ENCODE measurements around the gene ERP44. TPM values are rescaled to one million over a fixed set of nuclear protein-coding genes. Genes with fewer than 3 reads are reported as not detected.

ERP44 gene
- total RNA-seq, 3 donors from 2014 or later, result 15.7 to 17.8 (median 17.7) TPM

DNA sequence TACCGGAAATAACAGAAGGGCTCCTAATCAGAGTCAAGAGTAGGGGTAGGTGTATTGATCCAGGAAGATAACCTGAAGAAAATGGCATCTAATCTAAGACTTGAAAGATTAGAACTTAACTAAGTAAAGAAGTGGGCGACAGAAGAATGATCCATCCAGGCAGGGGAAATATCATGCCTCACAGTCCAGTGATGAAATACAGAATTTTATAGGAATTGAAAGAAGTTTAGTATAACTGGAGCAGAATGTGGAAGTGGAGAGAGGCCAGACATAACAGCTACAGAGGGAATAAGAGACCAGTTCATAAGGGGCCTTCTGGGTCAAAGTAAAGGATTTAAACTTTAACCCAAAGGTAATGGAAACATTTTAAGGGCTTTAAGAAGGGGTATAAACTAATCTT lies 42.2 kb downstream of the ERP44 start:
- peaks cover 6% of the 10 kb centered on the region for H3K36me3 ChIP-seq
- no peaks in the 10 kb centered on the region for H3K27me3 ChIP-seq
- DNase-seq (ENCODE audit: low spot score in 2 of 2), result no peak
- no peak overlapping the region for H3K27ac ChIP-seq
- no peak overlapping the region for H3K4me3 ChIP-seq
- H3K4me1 ChIP-seq, result no peaks in the 10 kb centered on the region
- intact Hi-C loops (cut with DNase I; ENCODE audit: low total_unique reads), result loop anchor here (5.0 kb wide), 1 partner anchor 1524 kb away; no protein-coding TSS in a partner anchor
- TF ChIP-seq POLR2A (IDR thresholded peaks at IDR 0.05), result no peak
- TF ChIP-seq POLR2AphosphoS5 (IDR thresholded peaks at IDR 0.05), result no peak
- TF ChIP-seq, protein P1, sequence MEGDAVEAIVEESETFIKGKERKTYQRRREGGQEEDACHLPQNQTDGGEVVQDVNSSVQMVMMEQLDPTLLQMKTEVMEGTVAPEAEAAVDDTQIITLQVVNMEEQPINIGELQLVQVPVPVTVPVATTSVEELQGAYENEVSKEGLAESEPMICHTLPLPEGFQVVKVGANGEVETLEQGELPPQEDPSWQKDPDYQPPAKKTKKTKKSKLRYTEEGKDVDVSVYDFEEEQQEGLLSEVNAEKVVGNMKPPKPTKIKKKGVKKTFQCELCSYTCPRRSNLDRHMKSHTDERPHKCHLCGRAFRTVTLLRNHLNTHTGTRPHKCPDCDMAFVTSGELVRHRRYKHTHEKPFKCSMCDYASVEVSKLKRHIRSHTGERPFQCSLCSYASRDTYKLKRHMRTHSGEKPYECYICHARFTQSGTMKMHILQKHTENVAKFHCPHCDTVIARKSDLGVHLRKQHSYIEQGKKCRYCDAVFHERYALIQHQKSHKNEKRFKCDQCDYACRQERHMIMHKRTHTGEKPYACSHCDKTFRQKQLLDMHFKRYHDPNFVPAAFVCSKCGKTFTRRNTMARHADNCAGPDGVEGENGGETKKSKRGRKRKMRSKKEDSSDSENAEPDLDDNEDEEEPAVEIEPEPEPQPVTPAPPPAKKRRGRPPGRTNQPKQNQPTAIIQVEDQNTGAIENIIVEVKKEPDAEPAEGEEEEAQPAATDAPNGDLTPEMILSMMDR (IDR thresholded peaks at IDR 0.05), result no peak
- H3K9me3 ChIP-seq, result no peaks in the 10 kb centered on the region

DNA sequence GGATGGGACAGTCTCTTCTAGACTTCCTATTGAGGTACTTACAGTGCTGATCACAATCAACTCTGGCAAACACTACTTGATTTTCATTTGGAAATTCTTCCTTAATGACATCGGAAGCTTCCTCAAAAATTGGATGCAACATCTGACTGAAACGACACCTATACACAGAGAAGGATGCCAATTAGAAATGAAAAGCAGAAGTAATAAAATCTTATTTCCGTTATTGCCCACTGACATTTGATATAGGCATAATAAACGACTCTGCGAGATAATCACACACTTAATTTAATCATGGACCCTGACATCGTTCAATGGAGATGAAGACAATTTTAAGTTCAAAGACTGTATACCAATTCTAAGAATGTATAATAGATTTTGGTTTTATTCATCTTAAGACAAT lies 46.4 kb downstream of the ERP44 start:
- no peaks in the 10 kb centered on the region for H3K36me3 ChIP-seq
- intact Hi-C loops (cut with DNase I; ENCODE audit: low total_unique reads), result no loop called here
- no peaks in the 10 kb centered on the region for H3K9me3 ChIP-seq
- no peaks in the 10 kb centered on the region for H3K27me3 ChIP-seq
- no peak for TF ChIP-seq POLR2AphosphoS5 (IDR thresholded peaks at IDR 0.05)
- TF ChIP-seq POLR2A (IDR thresholded peaks at IDR 0.05), result no peak
- TF ChIP-seq, protein P1 (IDR thresholded peaks at IDR 0.05), result no peak
- no peak overlapping the region for H3K4me3 ChIP-seq
- DNase-seq (ENCODE audit: low spot score in 2 of 2), result no peak
- no peak overlapping the region for H3K27ac ChIP-seq
- no peaks in the 10 kb centered on the region for H3K4me1 ChIP-seq

DNA sequence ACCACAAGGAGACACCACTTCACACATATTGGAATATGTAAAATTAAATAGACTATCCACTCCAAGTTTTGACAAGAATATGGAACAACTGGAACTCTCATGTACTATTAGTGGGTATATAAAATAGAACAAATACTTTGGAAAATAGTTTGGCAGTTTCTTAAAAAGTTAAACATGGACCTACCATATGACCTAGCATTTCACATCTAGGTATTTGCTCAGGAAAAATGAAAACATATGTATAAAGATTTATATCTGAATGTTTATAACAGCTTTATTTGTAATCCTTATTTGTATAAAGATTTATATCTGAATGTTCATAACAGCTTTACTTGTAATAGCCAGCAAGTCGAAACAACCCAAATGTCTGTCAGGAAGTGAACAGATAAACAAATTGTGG lies 49.2 kb downstream of the ERP44 start:
- TF ChIP-seq, protein P1 (IDR thresholded peaks at IDR 0.05), result no peak
- no peak for TF ChIP-seq POLR2A (IDR thresholded peaks at IDR 0.05)
- TF ChIP-seq POLR2AphosphoS5 (IDR thresholded peaks at IDR 0.05), result no peak
- intact Hi-C loops (cut with DNase I; ENCODE audit: low total_unique reads), result no loop called here
- no peaks in the 10 kb centered on the region for H3K4me1 ChIP-seq
- H3K4me3 ChIP-seq, result no peak overlapping the region
- no peaks in the 10 kb centered on the region for H3K36me3 ChIP-seq
- no peak for DNase-seq (ENCODE audit: low spot score in 2 of 2)
- no peaks in the 10 kb centered on the region for H3K27me3 ChIP-seq
- H3K27ac ChIP-seq, result no peak overlapping the region
- H3K9me3 ChIP-seq, result no peaks in the 10 kb centered on the region

DNA sequence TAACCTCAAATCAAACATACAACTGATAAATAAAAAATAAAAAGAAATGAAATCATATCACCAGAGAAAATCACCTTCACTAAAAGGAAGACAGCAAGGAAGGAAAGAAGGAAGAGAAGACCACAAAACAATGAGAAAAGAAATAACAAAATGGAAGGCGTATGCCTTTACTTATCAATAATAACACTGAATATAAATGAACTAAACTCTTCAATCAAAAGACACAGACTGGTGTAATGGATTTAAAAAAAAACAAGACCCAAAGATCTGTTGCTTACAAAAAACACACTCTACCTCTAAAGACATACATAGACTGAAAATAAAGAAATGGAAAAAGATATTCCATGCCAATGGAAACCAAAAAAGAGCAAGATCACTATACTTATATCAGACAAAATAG lies 60.3 kb downstream of the ERP44 start:
- no peak for DNase-seq (ENCODE audit: low spot score in 2 of 2)
- TF ChIP-seq POLR2AphosphoS5 (IDR thresholded peaks at IDR 0.05) (no peak), POLR2A (IDR thresholded peaks at IDR 0.05) (no peak)
- TF ChIP-seq, protein P1 (IDR thresholded peaks at IDR 0.05), result no peak
- no peak overlapping the region for H3K27ac ChIP-seq

DNA sequence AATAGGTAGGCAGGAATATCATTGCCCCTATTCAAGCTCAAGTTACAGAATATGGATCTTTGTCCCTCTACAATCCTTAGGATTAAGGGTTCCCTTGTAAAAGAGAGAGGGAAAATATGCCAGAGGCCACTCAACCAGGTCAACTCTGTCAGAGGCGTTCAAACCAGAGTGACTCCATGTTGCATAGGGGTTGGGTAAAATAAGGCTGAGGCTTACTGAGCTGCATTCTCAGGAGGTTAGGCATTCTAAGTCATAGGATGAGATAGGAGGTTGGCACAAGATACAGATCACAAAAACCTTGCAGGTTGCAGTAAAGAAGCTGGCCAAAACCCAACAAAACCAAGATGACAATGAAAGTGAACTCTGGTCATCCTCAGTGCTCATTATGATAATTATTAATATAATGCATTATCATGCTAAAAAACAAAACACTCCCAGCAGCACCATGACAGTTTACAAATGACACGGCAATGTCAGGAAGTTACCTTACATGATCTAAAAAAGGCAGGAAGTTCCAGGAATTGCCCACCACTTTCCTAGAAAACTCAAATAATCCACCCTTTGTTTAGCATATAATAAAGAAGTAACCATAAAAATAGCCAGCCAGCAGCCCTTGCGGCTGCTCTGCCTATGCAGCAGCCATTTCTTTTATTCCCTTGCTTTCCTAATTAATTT lies 64.8 kb downstream of the ERP44 start:
- TF ChIP-seq, protein P1 (IDR thresholded peaks at IDR 0.05), result no peak
- TF ChIP-seq POLR2AphosphoS5 (IDR thresholded peaks at IDR 0.05) (no peak), POLR2A (IDR thresholded peaks at IDR 0.05) (no peak)
- Histone ChIP-seq H3K27ac (no peak overlapping the region), H3K9me3 (peaks cover 0 to 10% of the 10 kb centered on the region in 2 donors), H3K36me3 (no peaks in the 10 kb centered on the region), H3K4me1 (no peaks in the 10 kb centered on the region), H3K4me3 (no peak overlapping the region), H3K27me3 (no peaks in the 10 kb centered on the region)
- no peak for DNase-seq (ENCODE audit: low spot score in 2 of 2)
- intact Hi-C loops (cut with DNase I; ENCODE audit: low total_unique reads), result no loop called here

More for the DNA sequence above, 60.3 kb downstream of the ERP44 start:
- Histone ChIP-seq H3K27me3 (no peaks in the 10 kb centered on the region), H3K4me1 (no peaks in the 10 kb centered on the region), H3K4me3 (no peak overlapping the region), H3K9me3 (peaks cover 0 to 10% of the 10 kb centered on the region in 2 donors), H3K36me3 (no peaks in the 10 kb centered on the region)
- intact Hi-C loops (cut with DNase I; ENCODE audit: low total_unique reads), result no loop called here

Measured in breast epithelium (tissue), 4 donors.